GM18499 (cell line): ENCODE data around the gene XCR1.
"Not testable (repeated sequence)": the region's sequence is repeated elsewhere in the genome, so short reads cannot be mapped to it uniquely, and the experiment has no call there.

ENCODE experiments used
- ATAC-seq: cut with Tn5 transposase; IDR thresholded peaks from one replicate; pipeline ENCODE4 v1.9.1; 2021; ENCODE audit warnings: moderate number of reproducible peaks; ENCODE audit not compliant: insufficient read depth, unreplicated experiment

The XCR1 gene

DNA sequence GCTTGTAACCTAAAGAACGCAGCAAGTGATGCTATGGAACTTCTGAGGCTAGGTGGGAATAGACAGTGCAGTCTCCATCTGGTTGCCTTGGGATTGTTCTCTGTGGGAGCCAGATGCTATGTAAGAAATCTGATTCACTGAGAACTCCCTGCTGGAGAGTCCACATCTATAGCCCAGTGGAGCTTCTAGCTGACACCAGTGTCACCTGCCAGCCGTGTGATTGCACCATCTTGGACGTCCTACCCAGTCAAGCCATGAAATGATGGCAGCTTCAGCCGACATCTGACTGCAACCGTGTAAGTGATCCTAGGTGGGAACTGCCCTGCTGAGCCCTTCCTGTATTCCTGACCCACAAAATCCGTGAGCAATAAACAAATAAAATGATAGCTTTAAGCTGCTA, 19.2 kb downstream of the XCR1 start:
- ATAC-seq = no peak

DNA sequence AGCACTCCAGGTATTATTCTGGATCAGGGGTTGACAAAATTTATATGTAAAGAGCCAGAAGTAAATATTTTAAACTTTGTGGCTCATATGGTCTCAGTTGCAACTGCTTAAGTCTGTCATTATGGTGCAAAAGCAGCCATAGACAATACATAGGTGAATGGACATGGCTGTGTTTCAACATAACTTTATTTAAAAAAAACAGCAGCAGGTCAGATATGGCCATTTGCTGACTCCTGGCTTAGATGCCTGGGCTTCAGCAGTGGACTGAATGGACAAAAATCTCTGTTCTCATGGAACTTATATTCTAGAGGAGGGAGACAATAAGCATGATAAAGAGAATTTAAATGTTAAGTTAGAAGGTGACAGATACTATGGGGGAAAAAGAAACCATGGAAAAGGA, 20.0 kb downstream of the XCR1 start:
- no peak for ATAC-seq

DNA sequence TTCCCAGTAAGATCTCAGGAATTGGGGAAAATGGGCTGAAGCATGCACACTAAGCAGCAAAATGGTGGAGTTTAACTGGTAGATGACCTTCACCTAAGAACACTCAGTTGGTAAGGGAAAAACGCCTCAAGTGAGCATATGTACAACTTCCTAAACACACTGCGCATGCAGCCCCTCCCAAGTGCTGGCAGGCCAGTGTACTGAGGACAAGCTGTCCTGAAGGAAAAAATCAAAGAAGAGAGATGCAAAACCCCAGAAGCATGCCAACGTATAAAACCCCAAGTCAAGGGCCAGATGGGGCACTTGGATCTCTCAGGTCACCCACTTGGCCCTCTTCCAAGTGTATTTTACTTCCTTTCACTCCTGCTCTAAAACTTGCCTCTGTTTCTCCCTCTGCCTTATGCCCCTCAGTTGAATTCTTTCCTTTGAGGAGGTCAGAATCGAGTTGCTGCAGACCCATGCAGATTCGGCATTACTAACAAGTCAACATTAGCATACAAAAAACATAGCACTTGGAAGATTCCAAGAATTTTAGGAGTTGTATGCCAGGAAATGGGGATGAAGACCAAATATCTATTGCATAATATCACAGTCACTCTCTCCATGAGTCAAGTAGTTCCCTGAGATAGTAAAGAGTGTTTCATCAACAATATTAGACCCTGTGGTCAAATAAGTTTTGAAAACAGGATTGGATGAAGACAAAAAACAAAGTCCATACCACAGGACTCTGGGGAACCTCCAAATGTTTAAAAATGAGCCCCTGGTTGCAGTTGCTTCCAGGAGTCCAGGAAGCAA, 20.8 kb downstream of the XCR1 start:
- ATAC-seq = no peak

DNA sequence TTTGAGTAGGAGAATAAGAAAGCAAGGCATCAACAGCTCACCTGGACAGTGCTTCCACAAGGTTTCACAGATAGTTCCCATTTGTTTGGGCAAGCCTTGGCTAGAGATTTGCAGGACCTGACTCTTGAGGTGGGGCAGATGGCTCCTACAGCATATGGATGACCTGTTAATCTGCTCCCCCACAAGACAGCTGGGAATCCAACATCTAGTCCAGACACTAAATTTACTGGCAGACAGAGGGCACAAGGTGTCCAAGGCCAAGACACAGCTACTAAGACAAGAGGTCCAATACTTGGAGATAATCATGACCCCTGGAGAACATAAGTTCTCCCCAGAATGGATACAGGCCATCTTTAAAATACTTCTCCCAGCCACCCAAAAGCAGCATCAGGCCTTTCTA, 23.6 kb downstream of the XCR1 start:
- not testable (repeated sequence) for ATAC-seq

DNA sequence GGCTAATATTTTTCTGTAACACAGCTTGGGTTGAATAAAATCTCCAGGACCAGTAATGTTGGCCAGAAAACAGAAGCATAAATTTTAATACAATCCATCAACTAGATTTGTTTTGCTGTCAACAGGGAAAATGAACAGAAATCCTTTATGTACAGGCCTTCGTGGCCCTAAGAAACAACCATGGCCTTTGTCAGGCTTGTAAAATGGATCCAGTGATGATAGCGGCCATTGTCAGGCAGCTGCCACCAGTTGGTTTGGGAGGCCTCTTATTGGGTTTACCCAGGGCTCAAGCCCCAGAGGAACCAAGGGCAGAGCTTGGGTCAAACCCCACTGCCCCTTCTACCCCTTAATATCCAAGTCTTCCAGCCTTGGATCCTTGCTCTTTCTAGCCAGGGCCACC, 26.1 kb downstream of the XCR1 start:
- ATAC-seq = no peak

DNA sequence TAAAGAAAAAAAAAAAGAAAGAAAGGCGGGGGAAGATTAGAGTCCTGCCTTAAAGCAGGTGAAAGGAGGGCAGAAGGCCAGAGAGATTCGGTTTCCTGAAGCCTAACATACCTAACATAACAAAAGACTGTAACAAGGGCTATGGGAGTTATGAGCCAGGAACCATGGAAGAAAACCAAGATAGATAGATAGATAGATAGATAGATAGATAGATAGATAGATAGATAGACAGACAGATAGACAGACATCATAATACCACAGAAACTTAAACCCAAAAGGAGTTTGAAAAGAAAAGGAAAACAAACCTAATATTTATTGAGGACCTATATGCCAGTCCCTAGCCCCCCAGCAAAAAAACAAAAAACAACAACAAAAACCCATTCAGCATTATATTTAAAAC, 29.3 kb downstream of the XCR1 start:
- ATAC-seq = no peak

DNA sequence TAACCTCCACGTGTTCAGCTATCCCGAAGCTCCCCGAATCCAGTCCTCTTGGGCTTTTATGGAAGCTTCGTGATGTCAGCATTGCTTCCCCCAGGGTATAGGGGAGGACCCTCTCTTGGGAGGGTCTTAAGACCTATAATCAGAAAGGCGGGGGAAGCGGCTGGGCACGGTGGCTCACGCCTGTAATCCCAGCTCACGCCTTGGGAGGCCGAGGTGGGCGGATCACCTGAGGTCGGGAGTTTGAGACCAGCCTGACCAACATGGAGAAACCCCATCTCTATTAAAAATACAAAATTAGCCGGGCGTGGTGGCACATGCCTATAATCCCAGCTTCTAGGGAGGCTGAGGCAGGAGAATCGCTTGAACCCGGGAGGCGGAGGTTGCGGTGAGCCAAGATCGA, 29.8 kb downstream of the XCR1 start:
- ATAC-seq = not testable (repeated sequence)

DNA sequence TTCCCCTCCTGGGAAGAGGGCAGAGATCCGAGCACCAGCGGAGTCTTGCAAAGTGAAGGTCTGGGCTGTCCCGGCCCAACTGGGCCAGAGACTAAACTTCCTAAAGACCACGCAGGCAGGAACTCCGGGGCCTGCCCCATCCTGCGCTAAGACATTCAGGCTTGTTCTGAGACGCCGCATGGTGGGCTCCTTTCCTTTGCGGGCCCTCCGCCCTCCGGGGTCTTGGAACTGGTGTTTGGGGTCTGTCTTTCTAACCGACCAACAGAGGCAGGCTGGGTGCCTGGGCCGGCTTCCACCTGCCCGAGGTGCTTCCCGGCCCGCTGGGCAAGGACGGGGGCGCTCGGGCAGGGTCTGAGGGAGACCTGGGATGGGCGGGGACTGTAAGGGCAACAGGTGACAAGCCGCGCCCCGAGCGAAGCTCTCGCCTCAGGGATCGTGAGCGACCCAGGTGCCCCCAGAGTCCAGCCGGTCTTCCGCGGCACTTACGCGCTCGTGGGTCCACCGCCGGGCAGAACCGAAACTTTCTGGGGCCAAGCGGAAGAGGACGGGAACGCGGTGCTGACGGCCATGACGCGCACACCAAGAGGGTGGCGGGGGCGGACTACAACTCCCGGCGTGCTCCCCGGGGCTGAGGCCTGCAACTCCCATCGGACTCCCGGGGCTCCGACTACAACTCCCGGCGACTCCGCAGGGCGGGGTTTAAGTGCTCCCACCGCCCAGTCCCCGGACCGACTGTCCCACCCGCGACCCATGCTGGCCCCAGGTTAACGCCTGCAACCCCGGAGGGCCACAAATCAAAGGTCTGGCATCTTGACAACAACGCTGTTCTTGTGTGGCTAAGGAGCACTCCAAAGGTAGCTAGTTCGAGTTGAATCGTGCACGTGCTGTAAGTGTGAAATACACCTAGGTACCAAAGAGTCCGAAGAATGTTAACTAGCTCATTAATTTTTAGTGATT, 31.8 kb downstream of the XCR1 start, which contains the start of gene FYCO1:
FYCO1 (minus strand) TSS at position 589 of the 957 bp plus-strand sequence. CDS start 10,914 bp downstream, outside the sequence.
- ATAC-seq = no peak

DNA sequence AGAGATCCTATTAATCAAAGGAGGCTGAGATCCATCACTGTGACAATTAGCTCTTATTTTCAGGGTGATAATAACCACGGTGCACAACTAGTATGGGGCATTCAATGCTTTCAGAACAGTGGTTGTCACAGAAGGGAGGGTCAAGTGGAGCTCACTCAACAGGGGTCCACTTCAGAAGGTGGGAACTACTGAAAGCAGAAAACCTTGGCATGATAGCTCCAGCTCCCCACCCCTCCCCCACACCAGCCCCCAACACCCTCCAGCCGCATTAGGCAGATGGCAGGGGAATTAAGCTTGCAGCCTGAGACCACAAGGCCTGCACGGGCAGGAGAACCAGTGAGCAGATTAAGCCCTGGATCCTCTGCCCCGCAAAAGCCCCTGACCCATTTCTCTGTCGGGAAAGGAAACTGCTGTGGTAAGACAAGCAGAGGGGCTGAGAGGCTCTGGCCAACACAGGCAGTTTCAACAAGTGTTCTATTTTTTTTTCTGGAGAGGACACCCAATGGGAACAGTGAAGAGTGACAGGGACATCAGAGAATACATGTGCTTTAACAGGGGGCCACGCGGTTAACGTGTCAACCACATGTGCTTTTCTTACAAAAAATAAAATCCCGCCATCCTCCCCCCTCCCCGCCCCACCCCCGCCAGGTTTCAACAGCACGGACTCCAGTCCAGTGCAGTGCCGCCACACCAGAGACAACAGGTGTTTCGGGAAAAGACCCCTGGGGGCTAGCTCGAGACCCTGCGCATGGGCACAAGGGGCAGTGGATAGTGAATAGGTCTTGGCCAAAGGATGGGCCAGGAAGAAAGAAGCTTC, 32.7 kb downstream of the XCR1 start:
- no peak for ATAC-seq

DNA sequence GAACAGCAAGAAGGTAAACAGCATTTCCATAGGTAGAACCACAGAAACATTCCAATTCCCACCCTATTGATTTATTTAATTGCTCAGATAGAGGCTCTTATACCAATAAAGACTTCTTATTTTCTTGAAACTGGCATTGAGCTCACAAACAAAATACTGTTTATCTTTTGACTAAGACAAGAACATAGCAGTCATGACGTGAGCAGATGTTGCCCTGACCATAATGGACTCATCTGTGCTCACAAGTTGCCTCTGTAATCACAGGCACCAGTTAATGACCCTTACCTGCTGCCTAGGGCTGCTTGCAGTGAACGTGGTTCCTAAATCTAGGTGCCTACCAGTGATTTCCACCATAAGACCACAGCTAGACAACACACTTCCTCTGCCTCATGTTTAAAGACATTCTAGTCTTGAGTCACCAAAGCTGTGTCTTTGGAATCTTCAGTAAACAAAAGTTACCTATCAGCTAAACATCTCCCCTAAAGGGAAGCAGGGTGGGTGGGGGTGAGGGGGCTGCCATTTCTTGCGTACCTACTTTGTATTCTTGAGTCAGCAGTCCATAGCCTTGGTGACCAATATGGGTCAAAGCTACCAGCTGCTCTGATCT, 33.8 kb downstream of the XCR1 start:
- ATAC-seq = no peak

DNA sequence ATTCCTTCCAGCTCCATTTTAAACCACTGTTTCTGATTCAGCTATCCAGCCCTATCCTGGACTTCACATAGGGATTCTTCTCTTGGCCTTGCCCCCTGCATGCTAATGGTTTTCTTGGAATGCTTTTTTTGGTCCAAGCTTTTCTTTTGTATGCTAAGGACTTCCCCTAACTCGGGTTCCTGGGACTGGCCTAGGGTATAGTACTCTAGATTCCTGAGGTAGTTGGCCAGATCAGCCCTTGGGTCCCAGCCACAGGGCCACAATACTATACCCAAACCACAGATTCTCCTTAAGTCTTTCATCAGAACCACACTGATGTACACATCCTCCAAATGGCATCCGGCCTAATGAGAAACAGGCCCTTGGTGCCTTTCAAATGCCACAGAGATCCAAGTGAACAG, 34.5 kb downstream of the XCR1 start:
- ATAC-seq = no peak

DNA sequence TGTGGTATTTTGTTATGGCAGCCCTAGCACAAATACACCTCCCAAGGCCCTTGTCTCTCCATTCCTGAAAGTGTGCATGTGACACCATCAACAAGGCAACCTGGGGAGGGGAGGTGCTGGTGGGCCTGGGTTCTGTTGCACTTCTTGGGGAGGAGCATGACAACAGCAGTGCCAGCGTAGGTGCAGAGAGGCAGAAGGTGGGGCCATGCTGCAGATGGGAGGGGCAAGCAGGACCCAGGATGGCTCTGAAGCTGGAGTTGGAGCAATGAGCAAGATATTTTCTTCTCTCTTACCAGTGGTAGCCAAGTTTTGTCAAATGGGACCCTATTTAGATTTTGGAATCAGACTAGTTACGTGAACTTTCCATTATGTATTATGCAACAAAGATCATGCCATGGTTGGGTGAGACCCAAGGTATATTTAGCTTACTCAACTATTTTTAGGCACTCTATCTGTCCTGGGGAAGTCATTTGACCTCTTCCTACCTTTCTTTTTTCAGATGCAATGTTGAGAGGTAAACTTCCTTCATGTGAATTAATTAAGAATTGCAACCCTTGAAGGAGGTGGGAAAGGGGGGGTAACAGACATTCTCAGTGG, 35.1 kb downstream of the XCR1 start:
- no peak for ATAC-seq

DNA sequence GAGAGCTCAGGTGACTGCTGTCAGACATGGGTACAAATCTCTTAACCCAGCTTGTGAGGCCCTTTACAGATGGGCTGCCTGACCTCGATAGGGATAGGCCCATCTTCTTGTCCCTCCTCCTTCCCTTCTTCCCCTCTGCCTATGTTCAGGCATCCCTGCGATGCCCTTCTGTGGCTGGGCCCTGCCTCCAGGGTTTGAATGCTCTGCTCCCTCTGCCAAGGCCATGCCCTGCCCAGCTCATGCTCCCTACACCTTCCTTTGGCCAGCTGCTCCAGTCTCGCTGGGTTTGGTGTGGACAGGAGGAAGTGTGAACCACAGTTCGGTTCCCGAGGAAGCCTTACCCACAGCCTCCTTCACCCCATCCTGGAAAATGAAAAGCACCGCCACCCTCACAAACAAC, 35.9 kb downstream of the XCR1 start:
- ATAC-seq = no peak

DNA sequence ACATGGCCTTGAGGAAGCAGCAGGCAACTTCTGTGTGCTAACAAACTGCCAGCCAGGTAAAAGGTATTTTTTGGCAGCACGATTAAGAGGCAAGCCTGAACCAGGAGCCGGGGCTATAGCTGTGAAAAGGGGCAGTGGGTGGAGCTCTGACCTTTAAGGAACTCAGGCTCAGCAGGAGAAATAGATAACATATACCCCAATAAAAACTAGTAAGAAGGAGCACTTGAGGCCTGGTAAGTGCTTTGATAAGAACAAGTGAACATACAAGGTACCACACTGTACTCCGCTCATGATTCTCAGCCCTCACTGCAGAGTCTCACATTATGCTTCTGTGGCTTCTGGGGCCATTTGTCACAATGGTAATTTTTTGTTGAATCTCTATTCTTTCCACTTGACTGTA, 37.1 kb downstream of the XCR1 start:
- ATAC-seq = no peak

DNA sequence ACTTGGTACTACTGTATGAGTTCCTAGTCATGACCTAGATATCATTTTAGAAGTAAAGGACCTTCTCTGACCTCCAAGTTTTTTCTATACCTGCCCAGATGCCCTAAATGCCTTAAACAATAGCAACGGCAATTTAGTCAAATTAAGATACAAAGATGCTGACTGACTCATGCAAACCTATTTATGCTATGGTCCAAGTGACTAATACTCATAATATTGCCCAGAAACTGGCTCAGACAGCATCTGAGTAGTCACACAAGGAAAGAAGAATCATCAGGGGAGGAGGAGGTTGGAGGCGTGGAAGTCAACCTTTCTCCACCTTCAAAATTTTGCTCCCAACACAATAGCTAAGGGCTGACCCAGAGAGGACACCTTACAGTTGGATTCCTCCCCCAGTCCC, 38.5 kb downstream of the XCR1 start:
- no peak for ATAC-seq

DNA sequence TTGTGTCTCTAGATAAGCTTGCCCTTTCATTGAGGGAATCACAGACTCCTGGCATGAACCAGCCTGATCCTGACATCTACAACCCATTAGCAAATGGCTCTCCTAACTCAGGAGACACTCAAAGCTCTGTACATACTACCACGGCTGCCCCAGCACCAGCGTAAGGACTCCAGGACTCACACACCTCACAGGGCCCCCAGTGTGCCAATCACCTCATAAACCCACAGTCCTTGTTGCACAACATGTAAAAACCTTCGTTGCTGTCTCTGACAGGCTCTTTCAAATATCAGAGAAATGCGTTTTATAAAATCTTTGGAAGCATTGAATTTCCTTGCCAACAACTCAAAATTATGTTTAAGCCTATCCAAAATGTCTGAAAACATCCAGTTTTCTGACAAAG, 38.9 kb downstream of the XCR1 start:
- no peak for ATAC-seq

DNA sequence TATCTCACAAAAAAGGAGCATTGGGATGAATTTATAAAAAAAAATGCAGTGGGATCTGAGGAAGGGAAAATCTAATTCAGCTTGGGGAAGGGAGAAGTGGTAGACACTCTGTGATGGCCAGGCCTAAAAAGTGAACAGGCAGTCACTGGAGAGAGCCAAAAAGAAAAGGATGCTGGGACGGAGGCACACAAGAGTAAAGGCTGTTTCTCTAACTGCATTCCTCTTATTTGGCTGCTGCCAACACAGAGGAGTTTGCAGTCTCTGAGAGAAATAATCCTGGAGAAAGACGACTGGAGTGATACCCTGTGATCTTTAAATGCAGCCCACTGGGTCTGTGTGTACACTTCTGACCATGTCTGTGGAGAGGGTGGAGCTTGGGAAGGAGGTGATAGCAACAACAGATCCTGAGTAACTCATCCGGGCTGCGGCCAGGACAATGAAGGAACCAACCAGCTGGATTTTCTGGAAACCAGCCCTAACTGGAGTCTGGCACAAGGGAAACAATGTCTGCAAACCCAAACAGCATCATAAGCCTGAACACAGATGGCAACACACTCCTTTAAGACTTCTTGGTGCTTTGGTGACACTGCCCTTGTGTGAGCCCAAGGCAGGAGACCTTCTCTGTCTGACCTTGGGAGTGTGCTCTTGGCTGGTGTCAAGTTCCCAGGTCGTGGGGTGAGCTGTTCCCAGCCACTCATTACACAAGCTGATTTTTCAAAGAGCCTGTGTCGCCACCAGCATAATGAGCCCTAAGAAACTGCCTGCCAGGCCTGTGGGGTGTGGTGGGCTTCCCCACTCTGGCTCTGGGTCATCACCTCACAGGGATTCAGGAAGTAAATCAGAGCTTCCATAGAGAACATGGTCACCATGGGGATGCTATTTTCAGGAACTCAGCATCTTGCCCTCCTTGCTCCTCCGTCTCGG, 39.7 kb downstream of the XCR1 start:
- ATAC-seq = no peak

DNA sequence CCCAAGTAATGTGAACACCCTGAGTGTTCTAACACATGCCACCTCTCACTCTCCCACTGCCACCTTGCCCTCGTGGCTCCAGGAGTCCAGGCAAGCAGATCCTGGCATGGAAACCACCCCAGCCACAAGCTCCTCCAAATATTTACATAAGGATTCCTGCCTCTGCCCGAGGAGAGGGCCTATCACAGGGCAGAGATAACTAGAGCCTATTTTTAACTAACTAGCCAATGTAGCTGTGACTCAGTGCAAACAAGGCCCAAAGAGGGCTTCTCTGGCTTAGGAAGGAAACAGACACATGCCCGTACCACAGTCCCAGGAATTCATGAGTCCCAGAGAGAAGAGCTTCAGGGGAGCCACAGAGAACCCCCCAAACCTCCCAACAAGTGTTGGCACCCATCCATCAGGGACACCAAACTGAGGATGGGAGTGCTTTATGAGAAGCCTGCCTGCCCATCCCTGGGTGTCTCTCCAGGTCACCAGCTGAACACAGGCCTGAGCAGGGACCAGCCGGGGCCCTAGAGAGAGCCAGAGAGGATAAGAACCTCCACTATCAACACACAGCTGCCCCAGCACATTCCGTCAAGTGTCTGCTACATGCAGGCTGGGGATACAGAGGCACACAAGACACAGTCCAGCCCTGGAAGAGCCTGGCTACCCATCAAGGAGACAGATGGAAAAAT, 40.8 kb downstream of the XCR1 start:
- no peak for ATAC-seq
